HepG2 (cell line): ENCODE data around the gene RHEBL1. TPM values are rescaled to one million over a fixed set of nuclear protein-coding genes. Genes with fewer than 3 reads are reported as not detected.

ENCODE experiments used
- ELF1 ChIP-seq: sonication (generic); formaldehyde crosslinking; IDR thresholded peaks from 2 replicates; pipeline ENCODE4 v1.4.0; 2020; ENCODE audit warnings: missing genetic modification reagents
- ELF3 ChIP-seq: IDR thresholded peaks from 2 replicates; pipeline ENCODE4 v1.6.1; 2016; ENCODE audit warnings: missing genetic modification reagents, missing compliant biosample characterization
- ETV5 ChIP-seq: IDR thresholded peaks from 2 replicates; pipeline ENCODE4 v1.6.1; 2018; ENCODE audit warnings: missing biosample characterization, missing genetic modification reagents, inconsistent platforms, borderline replicate concordance
- GABPA ChIP-seq, 2 experiments: IDR thresholded peaks; 2 replicates each; pipeline ENCODE4 v1.6.1; 2011 to 2016; ENCODE audit warnings: low read depth in 2 of 2, low read length in 1 of 2, missing biosample characterization in 1 of 2, missing genetic modification characterization in 1 of 2
- HDAC1 ChIP-seq: sonication (generic); formaldehyde crosslinking; IDR thresholded peaks from 2 replicates; pipeline ENCODE4 v1.5.1; 2020; ENCODE audit warnings: mild to moderate bottlenecking, missing genetic modification reagents
- HMGA1 ChIP-seq: sonication (generic); formaldehyde crosslinking; conservative IDR thresholded peaks from 2 replicates; pipeline ENCODE4 v1.4.0; 2020; ENCODE audit warnings: missing genetic modification reagents
- KDM2A ChIP-seq: sonication (generic); formaldehyde crosslinking; IDR thresholded peaks from 2 replicates; pipeline ENCODE4 v1.4.0; 2020; ENCODE audit warnings: low read depth, missing genetic modification reagents, borderline replicate concordance
- KLF12 ChIP-seq: sonication (generic); formaldehyde crosslinking; IDR thresholded peaks from 2 replicates; pipeline ENCODE4 v1.4.0; 2020; ENCODE audit warnings: missing genetic modification reagents, borderline replicate concordance
- MED13 ChIP-seq: sonication (generic); formaldehyde crosslinking; IDR thresholded peaks from 2 replicates; pipeline ENCODE4 v1.5.0; 2020; ENCODE audit warnings: missing genetic modification reagents
- MXD4 ChIP-seq: IDR thresholded peaks from 2 replicates; pipeline ENCODE4 v1.6.1; 2016; ENCODE audit warnings: mild to moderate bottlenecking, missing biosample characterization, missing genetic modification reagents
- SAP130 ChIP-seq: IDR thresholded peaks from 2 replicates; pipeline ENCODE4 v1.6.1; 2016; ENCODE audit warnings: low read depth
- SP4 ChIP-seq: sonication (generic); formaldehyde crosslinking; IDR thresholded peaks from 2 replicates; pipeline ENCODE4 v1.8.1; 2023; ENCODE audit warnings: mild to moderate bottlenecking, missing genetic modification reagents
- ZFX ChIP-seq: sonication (generic); formaldehyde crosslinking; IDR thresholded peaks from 2 replicates; pipeline ENCODE4 v1.4.0; 2020; ENCODE audit warnings: mild to moderate bottlenecking, low read depth, missing genetic modification reagents, moderate library complexity
- ZMYM4 ChIP-seq: sonication (generic); formaldehyde crosslinking; IDR thresholded peaks from 2 replicates; pipeline ENCODE4 v1.8.1; 2023; ENCODE audit warnings: mild to moderate bottlenecking, missing genetic modification reagents
- ZNF180 ChIP-seq: sonication (generic); formaldehyde crosslinking; IDR thresholded peaks from 2 replicates; pipeline ENCODE4 v1.4.0; 2020; ENCODE audit warnings: low read depth, missing genetic modification reagents, borderline replicate concordance
- ZNF225 ChIP-seq: sonication (generic); formaldehyde crosslinking; IDR thresholded peaks from 2 replicates; pipeline ENCODE4 v1.4.0; 2020; ENCODE audit warnings: mild to moderate bottlenecking, missing genetic modification reagents
- ZNF274 ChIP-seq: sonication (generic); formaldehyde crosslinking; IDR thresholded peaks from 2 replicates; pipeline ENCODE4 v1.5.1; 2020; ENCODE audit warnings: mild to moderate bottlenecking, missing genetic modification reagents
- ZNF331 ChIP-seq: sonication (generic); formaldehyde crosslinking; IDR thresholded peaks from 2 replicates; pipeline ENCODE4 v1.4.0; 2020; ENCODE audit warnings: missing genetic modification reagents
- ZNF335 ChIP-seq: sonication (generic); formaldehyde crosslinking; IDR thresholded peaks from 2 replicates; pipeline ENCODE4 v1.4.0; 2020; ENCODE audit warnings: missing genetic modification reagents
- ZNF614 ChIP-seq: IDR thresholded peaks from 2 replicates; pipeline ENCODE4 v1.6.1; 2018; ENCODE audit warnings: missing biosample characterization, missing genetic modification reagents, inconsistent platforms, borderline replicate concordance
- polyA plus RNA-seq, 8 experiments: library from polyadenylated mRNA; depleted of rRNA in 3 of 8; stranded (reverse) in 7 of 8; unstranded in 1 of 8; fragments of >200 nt; fragmentation: Illumina TruSeq in 4 of 8; extraction: Trizol in 4 of 8; gene quantifications; 2 replicates each; pipeline versions ENCODE4 v1.2.1 to v1.2.3, GENCODE V29; 2011 to 2016; ENCODE audit warnings: low read depth in 4 of 8, missing spikeins in 1 of 8, mixed read lengths in 1 of 8; ENCODE audit not compliant: insufficient read depth in 1 of 8
- total RNA-seq, 5 experiments: library from RNA; depleted of rRNA; stranded (reverse); fragments of >200 nt; fragmentation: Illumina TruSeq; extraction: Trizol; gene quantifications; 2 replicates each; pipeline ENCODE4 v1.2.3, GENCODE V29; 2016; ENCODE audit warnings: low read depth in 1 of 5
- TF ChIP-seq, protein P1 (sequence below), 2 experiments: sonication (generic) in 1 of 2; formaldehyde crosslinking in 1 of 2; IDR thresholded peaks; 2 replicates each; pipeline versions ENCODE4 v1.5.1 to v1.6.1; 2011 to 2020; ENCODE audit warnings: borderline replicate concordance in 1 of 2, low read depth in 1 of 2, low read length in 1 of 2, mild to moderate bottlenecking in 1 of 2, missing genetic modification reagents in 1 of 2, moderate library complexity in 1 of 2
- TF ChIP-seq, protein P2 (sequence below): sonication (generic); formaldehyde crosslinking; IDR thresholded peaks from 2 replicates; pipeline ENCODE4 v1.5.0; 2020; ENCODE audit warnings: mild to moderate bottlenecking, missing genetic modification reagents, moderate library complexity
- TF ChIP-seq, protein P3 (sequence below): sonication (generic); formaldehyde crosslinking; IDR thresholded peaks from 2 replicates; pipeline ENCODE4 v1.5.0; 2020; ENCODE audit warnings: missing genetic modification reagents, mild to moderate bottlenecking, borderline replicate concordance

Gene RHEBL1
- total and polyA plus RNA-seq, 2 of the 13 experiments (the other 11 are each of a cell fraction or from before 2014, with no cell fraction given), result 1.4 to 2.5 TPM

DNA sequence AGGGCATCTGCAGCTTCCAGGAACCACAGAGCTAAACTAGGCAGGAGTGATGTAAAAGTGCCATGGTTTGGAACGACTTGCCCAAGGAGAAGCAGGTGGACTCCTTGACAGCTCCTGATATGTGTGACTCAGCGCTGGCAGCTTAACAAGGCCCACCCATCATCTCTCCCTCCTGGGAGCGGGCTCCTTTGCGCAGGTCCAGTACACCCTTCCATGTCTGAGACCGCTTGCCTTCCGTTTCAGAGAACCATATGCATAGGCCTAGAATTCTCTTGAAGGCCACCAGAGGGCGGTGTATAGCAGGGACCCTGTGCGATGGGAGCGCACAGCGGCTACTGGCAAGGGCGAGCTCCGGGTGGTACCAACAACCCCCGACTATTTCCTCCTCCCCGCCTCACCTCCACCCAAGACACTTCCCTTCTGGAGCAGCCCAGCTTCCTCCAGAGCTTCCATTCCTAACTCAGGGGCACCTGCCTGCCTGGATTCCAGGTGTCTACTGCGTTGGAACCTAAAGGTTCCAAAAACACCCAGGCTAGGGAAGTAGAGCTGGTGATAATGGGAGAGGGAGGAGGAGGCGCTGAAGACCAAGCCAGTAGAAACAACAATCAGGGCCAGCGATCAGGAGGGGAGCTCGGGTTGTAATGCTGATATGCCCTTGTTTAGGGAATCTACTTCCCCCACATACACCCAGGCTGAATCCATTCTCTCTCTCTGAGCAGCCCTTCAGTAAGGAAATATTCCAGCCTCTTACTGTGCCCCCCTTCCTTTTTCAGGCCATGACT lies 18.6 kb upstream of the RHEBL1 start (continued):
- TF ChIP-seq HDAC1 (CRISPR knock-in tag), result no peak
- 0 out of 2 replicates have a peak, but pooled peaks have one; percentile 46 for TF ChIP-seq SP4 (CRISPR knock-in tag)
- TF ChIP-seq GABPA (IDR thresholded peaks at IDR 0.05; ENCODE audit: low read depth, low read length), result no peak
- peak; percentile 13; the same call in 1 of the 2 replicates for TF ChIP-seq GABPA (CRISPR knock-in tag; IDR thresholded peaks at IDR 0.05; ENCODE audit: low read depth)
- TF ChIP-seq MED13 (CRISPR knock-in tag), result no peak
- TF ChIP-seq ZNF180, result no peak
- TF ChIP-seq ELF3, result 0 out of 2 replicates have a peak, but pooled peaks have one; percentile 19
- no peak for TF ChIP-seq ZNF614
- TF ChIP-seq ZNF274 (CRISPR knock-in tag), result peak; percentile 19; the same call in 1 of the 2 replicates
- TF ChIP-seq ELF1 (CRISPR knock-in tag), result 0 out of 2 replicates have a peak, but pooled peaks have one; percentile 25
- TF ChIP-seq MXD4 (CRISPR knock-in tag), result 0 out of 2 replicates have a peak, but pooled peaks have one; percentile 22
- 0 out of 2 replicates have a peak, but pooled peaks have one; percentile 31 for TF ChIP-seq ZMYM4
- peak; percentile 51; the same call in 1 of the 2 replicates for TF ChIP-seq ZFX (CRISPR knock-in tag)
- TF ChIP-seq ETV5 (CRISPR knock-in tag), result peak; percentile 41; the same call in 1 of the 2 replicates
- peak; percentile 62 for TF ChIP-seq KDM2A (CRISPR knock-in tag)
- 0 out of 2 replicates have a peak, but pooled peaks have one; percentile 49 for TF ChIP-seq ZNF335 (CRISPR knock-in tag)
- TF ChIP-seq, protein P1, sequence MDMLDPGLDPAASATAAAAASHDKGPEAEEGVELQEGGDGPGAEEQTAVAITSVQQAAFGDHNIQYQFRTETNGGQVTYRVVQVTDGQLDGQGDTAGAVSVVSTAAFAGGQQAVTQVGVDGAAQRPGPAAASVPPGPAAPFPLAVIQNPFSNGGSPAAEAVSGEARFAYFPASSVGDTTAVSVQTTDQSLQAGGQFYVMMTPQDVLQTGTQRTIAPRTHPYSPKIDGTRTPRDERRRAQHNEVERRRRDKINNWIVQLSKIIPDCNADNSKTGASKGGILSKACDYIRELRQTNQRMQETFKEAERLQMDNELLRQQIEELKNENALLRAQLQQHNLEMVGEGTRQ (IDR thresholded peaks at IDR 0.05; ENCODE audit: low read depth, low read length), result no peak
- TF ChIP-seq, protein P1 (CRISPR knock-in tag; IDR thresholded peaks at IDR 0.05; ENCODE audit: borderline replicate concordance), result no peak
- 0 out of 2 replicates have a peak, but pooled peaks have one; percentile 52 for TF ChIP-seq ZNF225 (CRISPR knock-in tag)
- TF ChIP-seq KLF12 (CRISPR knock-in tag), result no peak
- TF ChIP-seq HMGA1 (CRISPR knock-in tag), result no peak
- TF ChIP-seq, protein P2, sequence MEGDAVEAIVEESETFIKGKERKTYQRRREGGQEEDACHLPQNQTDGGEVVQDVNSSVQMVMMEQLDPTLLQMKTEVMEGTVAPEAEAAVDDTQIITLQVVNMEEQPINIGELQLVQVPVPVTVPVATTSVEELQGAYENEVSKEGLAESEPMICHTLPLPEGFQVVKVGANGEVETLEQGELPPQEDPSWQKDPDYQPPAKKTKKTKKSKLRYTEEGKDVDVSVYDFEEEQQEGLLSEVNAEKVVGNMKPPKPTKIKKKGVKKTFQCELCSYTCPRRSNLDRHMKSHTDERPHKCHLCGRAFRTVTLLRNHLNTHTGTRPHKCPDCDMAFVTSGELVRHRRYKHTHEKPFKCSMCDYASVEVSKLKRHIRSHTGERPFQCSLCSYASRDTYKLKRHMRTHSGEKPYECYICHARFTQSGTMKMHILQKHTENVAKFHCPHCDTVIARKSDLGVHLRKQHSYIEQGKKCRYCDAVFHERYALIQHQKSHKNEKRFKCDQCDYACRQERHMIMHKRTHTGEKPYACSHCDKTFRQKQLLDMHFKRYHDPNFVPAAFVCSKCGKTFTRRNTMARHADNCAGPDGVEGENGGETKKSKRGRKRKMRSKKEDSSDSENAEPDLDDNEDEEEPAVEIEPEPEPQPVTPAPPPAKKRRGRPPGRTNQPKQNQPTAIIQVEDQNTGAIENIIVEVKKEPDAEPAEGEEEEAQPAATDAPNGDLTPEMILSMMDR, result peak; percentile 92
- TF ChIP-seq, protein P3, sequence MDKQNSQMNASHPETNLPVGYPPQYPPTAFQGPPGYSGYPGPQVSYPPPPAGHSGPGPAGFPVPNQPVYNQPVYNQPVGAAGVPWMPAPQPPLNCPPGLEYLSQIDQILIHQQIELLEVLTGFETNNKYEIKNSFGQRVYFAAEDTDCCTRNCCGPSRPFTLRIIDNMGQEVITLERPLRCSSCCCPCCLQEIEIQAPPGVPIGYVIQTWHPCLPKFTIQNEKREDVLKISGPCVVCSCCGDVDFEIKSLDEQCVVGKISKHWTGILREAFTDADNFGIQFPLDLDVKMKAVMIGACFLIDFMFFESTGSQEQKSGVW, result no peak
- peak; percentile 29; the same call in 1 of the 2 replicates for TF ChIP-seq SAP130
- peak; percentile 41; the same call in 1 of the 2 replicates for TF ChIP-seq ZNF331 (CRISPR knock-in tag)
